Sigmoid colon (tissue), 7 donors: Measurements from ENCODE around the gene PCK2. TPM values are rescaled to one million over a fixed set of nuclear protein-coding genes. Genes with fewer than 3 reads are reported as not detected.

ENCODE experiments used
- DNase-seq: peaks from one replicate; pipeline ENCODE4 v3.0.0-alpha.2; 2019
- H3K27ac ChIP-seq, 4 donors: fragments of 200-600 bp; sonication (generic); one replicate each; pipeline ENCODE4 v1.5.1; 2016 to 2019; ENCODE audit warnings: mild to moderate bottlenecking in 1 of 4
- H3K27me3 ChIP-seq, 3 donors: fragments of 200-600 bp; sonication (generic); one replicate each; pipeline ENCODE4 v1.5.1; 2019; ENCODE audit warnings: mild to moderate bottlenecking in 1 of 3
- H3K36me3 ChIP-seq, 4 donors: fragments of 200-600 bp; sonication (generic); one replicate each; pipeline ENCODE4 v1.5.1; 2016 to 2019
- H3K4me1 ChIP-seq, 4 donors: fragments of 200-600 bp; sonication (generic); one replicate each; pipeline ENCODE4 v1.5.1; 2017 to 2019
- H3K4me3 ChIP-seq, 4 donors: fragments of 200-600 bp; sonication (generic); one replicate each; pipeline ENCODE4 v1.5.1; 2017 to 2019; ENCODE audit warnings: mild to moderate bottlenecking in 2 of 4, moderate library complexity in 1 of 4
- H3K9me3 ChIP-seq, 4 donors: fragments of 200-600 bp in 3 of 4; sonication (generic) in 3 of 4; one replicate each; pipeline versions ENCODE4 v1.5.1 to v1.6.1; 2013 to 2019
- CTCF ChIP-seq, 4 experiments: fragments of 450-650 bp in 3 of 4; fragments of 200-600 bp in 1 of 4; IDR thresholded peaks; one replicate each; pipeline ENCODE4 v1.5.1; 2016 to 2019; ENCODE audit warnings: antibody characterized with exemption in 4 of 4, mild to moderate bottlenecking in 3 of 4, moderate library complexity in 2 of 4
- EP300 ChIP-seq, 4 donors: sonication (generic); formaldehyde crosslinking; IDR thresholded peaks; one replicate each; pipeline ENCODE4 v1.6.1; 2017; ENCODE audit warnings: antibody characterized with exemption in 4 of 4
- POLR2A ChIP-seq, 2 donors: fragments of 450-650 bp; IDR thresholded peaks; one replicate each; pipeline ENCODE4 v1.6.1; 2016; ENCODE audit warnings: antibody characterized with exemption in 2 of 2, mild to moderate bottlenecking in 2 of 2, moderate library complexity in 2 of 2
- POLR2AphosphoS5 ChIP-seq, 4 donors: sonication (generic); formaldehyde crosslinking; IDR thresholded peaks; one replicate each; pipeline ENCODE4 v1.6.1; 2017; ENCODE audit warnings: antibody characterized with exemption in 4 of 4
- WGBS, 2 donors: extraction: QIAGEN DNeasy Blood & Tissue Kit; methylation state at CpG; one replicate each; pipeline ENCODE4 v1.1.7; 2013; 5-methylcytosine and 5-hydroxymethylcytosine counted together
- intact Hi-C: fragments of 100-400 bp; cut with DNase I; formaldehyde crosslinking; loops from one replicate; pipeline ENCODE4 v1.15.1; 2023
- polyA plus RNA-seq, 3 donors: library from polyadenylated mRNA; stranded (reverse); fragments of 200-250 nt; gene quantifications; one replicate each; pipeline ENCODE4 v1.2.3, GENCODE V29; 2013
- total RNA-seq, 4 donors: library from RNA; depleted of rRNA; stranded (reverse); fragments of >200 nt; gene quantifications; one replicate each; pipeline ENCODE4 v1.1.0, GENCODE V29; 2016
- donor health status: healthy with polysubstance abuse.
- donor health status: Bipolar disorder and iron deficiency.
- donor health status: healthy.

PCK2 gene
- total and polyA plus RNA-seq, 7 donors: 7.1 to 109 (median 12.2) TPM

- TF ChIP-seq EP300 (IDR thresholded peaks at IDR 0.05) (no peak), POLR2AphosphoS5 (IDR thresholded peaks at IDR 0.05) (no peak), CTCF (IDR thresholded peaks at IDR 0.05) (no peak), POLR2A (IDR thresholded peaks at IDR 0.05) (no peak)
- no peak for DNase-seq
- Histone ChIP-seq H3K4me1 (peaks cover 0 to 13% (median 2%) of the 10 kb centered on the region in 4 donors), H3K4me3 (no peak overlapping the region), H3K9me3 (no peaks in the 10 kb centered on the region), H3K27ac (no peak overlapping the region), H3K27me3 (no peaks in the 10 kb centered on the region), H3K36me3 (no peaks in the 10 kb centered on the region)
- intact Hi-C loops: no loop called here
- 94% methylated on average over 5 of the region's 5 CpGs for WGBS, 2 donors
These were observed 11.6 kb upstream of the PCK2 start for GRCh38 chr14:24082411-24083080.

GRCh38 chr14:24083462-24083861 lies 10.6 kb upstream of the PCK2 start:
- H3K4me3 ChIP-seq: no peak overlapping the region
- TF ChIP-seq POLR2A (IDR thresholded peaks at IDR 0.05) (no peak), CTCF (IDR thresholded peaks at IDR 0.05) (no peak), EP300 (IDR thresholded peaks at IDR 0.05) (no peak), POLR2AphosphoS5 (IDR thresholded peaks at IDR 0.05) (no peak)
- intact Hi-C loops: no loop called here
- DNase-seq: no peak
- no peaks in the 10 kb centered on the region for H3K9me3 ChIP-seq
- no peaks in the 10 kb centered on the region for H3K36me3 ChIP-seq
- 88 to 91% methylated on average over 3 of the region's 3 CpGs for WGBS, 2 donors
- H3K27me3 ChIP-seq: no peaks in the 10 kb centered on the region
- H3K4me1 ChIP-seq: peaks cover 0 to 13% (median 2%) of the 10 kb centered on the region in 4 donors
- H3K27ac ChIP-seq: no peak overlapping the region

DNA sequence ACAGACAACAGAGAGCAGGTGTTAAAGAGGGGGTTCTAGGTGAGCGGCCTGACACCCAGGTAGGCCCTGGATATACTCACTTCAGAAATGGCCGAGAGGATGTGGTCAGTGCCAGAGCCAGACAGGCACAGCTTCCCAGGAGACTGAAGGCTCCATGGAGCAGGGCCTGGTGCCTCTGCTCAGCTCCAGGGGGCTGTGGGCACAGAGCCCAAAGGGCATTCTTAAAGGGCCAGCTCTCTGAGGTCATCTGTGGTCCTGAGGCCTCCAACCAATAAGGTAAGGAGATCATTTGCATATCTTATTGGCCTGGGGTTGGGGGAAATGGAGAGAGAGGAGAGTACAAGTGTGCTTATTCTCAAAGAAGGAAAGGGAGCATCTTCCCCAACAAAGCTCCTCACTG lies 9.7 kb upstream of the PCK2 start:
- peaks cover 0 to 13% (median 2%) of the 10 kb centered on the region in 4 donors for H3K4me1 ChIP-seq
- no peaks in the 10 kb centered on the region for H3K27me3 ChIP-seq
- 96 to 98% methylated on average over 2 of the region's 2 CpGs for WGBS, 2 donors
- no peak overlapping the region for H3K4me3 ChIP-seq
- intact Hi-C loops: no loop called here
- TF ChIP-seq EP300 (IDR thresholded peaks at IDR 0.05) (no peak), POLR2AphosphoS5 (IDR thresholded peaks at IDR 0.05) (no peak), CTCF (IDR thresholded peaks at IDR 0.05) (no peak), POLR2A (IDR thresholded peaks at IDR 0.05) (no peak)
- DNase-seq: no peak
- H3K9me3 ChIP-seq: no peaks in the 10 kb centered on the region
- no peak overlapping the region for H3K27ac ChIP-seq
- H3K36me3 ChIP-seq: no peaks in the 10 kb centered on the region

DNA sequence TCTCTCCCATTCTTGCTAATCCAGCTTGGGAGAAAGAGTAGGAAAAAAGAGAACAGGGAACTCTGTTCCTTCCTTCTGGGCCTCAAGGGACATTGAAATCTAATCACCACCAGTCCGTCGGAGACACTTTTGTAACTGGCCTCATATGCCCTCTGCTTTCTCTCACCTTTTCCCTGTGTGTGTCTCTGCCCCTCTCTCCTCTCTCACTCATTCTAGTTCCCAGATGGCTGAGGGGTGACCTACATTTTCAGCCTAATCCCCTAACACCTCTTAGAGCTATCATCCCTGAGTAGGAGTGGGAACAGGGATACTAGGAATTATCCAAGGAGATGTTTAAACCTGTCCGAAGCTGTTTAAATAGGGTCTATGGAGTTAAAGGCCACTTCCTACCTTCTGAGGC lies 8.9 kb upstream of the PCK2 start:
- Histone ChIP-seq H3K27ac (no peak overlapping the region), H3K4me3 (no peak overlapping the region), H3K27me3 (no peaks in the 10 kb centered on the region), H3K4me1 (peaks cover 0 to 13% (median 2%) of the 10 kb centered on the region in 4 donors), H3K9me3 (no peaks in the 10 kb centered on the region), H3K36me3 (no peaks in the 10 kb centered on the region)
- WGBS, 2 donors: 93 to 95% methylated on average over 3 of the region's 3 CpGs
- no peak for DNase-seq
- no peak for TF ChIP-seq POLR2A (IDR thresholded peaks at IDR 0.05)
- TF ChIP-seq CTCF (IDR thresholded peaks at IDR 0.05): no peak
- TF ChIP-seq EP300 (IDR thresholded peaks at IDR 0.05): no peak
- TF ChIP-seq POLR2AphosphoS5 (IDR thresholded peaks at IDR 0.05): no peak
- intact Hi-C loops: no loop called here
